ENCODE results near the gene STARD3. TPM values are rescaled to one million over a fixed set of nuclear protein-coding genes. Genes with fewer than 3 reads are reported as not detected.

Gene STARD3
- total and polyA plus RNA-seq, 2 of the 13 experiments (the other 11 are each of a cell fraction or from before 2014, with no cell fraction given) = 34.6 to 100 TPM

DNA sequence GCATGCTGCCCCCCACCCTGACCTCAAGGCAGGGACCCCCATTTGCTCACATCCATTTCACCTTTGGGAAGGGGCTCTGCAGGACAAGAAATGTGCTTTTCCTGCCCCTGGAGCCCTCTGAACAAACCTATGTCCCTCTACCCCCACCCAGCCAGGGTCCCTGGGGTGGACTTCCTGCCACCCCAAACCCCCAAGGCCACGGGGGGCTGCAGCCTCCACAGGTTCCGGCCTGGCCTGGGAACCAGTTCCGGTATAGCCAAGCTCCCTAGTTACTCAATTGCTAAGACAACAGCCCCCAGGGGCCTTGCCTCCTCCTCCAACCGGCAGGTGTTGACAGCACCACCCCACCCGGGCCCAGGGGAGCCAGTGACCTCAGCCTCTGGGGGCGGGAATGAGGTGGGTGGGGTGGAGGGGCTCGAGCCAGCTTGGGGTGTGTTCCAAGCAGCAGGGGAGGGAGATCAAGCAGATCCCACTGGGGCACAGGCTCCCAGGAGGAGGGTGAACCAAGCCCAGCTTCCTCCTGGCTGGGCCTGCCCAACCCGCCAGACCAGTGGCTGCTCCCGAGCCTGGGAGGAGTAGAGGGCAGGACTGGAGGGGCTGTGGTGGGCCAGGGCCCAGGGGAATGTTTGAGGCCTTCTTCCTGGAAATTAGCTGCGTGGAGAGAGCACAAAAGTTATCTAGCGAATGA, 37.9 kb downstream of the STARD3 start (continued):
- TF ChIP-seq, protein P1, sequence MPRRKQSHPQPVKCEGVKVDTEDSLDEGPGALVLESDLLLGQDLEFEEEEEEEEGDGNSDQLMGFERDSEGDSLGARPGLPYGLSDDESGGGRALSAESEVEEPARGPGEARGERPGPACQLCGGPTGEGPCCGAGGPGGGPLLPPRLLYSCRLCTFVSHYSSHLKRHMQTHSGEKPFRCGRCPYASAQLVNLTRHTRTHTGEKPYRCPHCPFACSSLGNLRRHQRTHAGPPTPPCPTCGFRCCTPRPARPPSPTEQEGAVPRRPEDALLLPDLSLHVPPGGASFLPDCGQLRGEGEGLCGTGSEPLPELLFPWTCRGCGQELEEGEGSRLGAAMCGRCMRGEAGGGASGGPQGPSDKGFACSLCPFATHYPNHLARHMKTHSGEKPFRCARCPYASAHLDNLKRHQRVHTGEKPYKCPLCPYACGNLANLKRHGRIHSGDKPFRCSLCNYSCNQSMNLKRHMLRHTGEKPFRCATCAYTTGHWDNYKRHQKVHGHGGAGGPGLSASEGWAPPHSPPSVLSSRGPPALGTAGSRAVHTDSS (CRISPR knock-in tag; conservative IDR thresholded peaks at IDR 0.05) = no peak
- TF ChIP-seq ZNF562 (CRISPR knock-in tag; IDR thresholded peaks at IDR 0.05; ENCODE audit: borderline replicate concordance) (no peak), ISL2 (CRISPR knock-in tag; IDR thresholded peaks at IDR 0.05) (no peak; the same call in 1 of the 2 replicates), ARNT2 (CRISPR knock-in tag; IDR thresholded peaks at IDR 0.05; ENCODE audit: low read depth) (peak; percentile 55), ZNF3 (CRISPR knock-in tag; IDR thresholded peaks at IDR 0.05) (no peak), ZNF383 (CRISPR knock-in tag; IDR thresholded peaks at IDR 0.05; ENCODE audit: borderline replicate concordance) (no peak), CBX5 (CRISPR knock-in tag; IDR thresholded peaks at IDR 0.05; ENCODE audit: borderline replicate concordance) (no peak), ZNF441 (CRISPR knock-in tag; IDR thresholded peaks at IDR 0.05; ENCODE audit: borderline replicate concordance) (no peak), SMYD3 (CRISPR knock-in tag; IDR thresholded peaks at IDR 0.05) (no peak), PHF8 (CRISPR knock-in tag; IDR thresholded peaks at IDR 0.05) (peak; percentile 52; the same call in 1 of the 2 replicates), PHF20 (CRISPR knock-in tag; IDR thresholded peaks at IDR 0.05) (peak; percentile 53), RXRA (CRISPR knock-in tag; IDR thresholded peaks at IDR 0.05) (peak; percentile 64), NR3C1 (CRISPR knock-in tag; IDR thresholded peaks at IDR 0.05) (no peak), POLR2AphosphoS2 (IDR thresholded peaks at IDR 0.05; ENCODE audit: low read depth, low read length) (no peak), SRSF1 (optimal IDR thresholded peaks at IDR 0.05; ENCODE audit: low read depth, low read length) (peak; percentile 77), ZMAT3 (CRISPR knock-in tag; conservative IDR thresholded peaks at IDR 0.05) (0 out of 2 replicates have a peak, but pooled peaks have one; percentile 62), SSRP1 (CRISPR knock-in tag; IDR thresholded peaks at IDR 0.05) (no peak), ZFYVE20 (CRISPR knock-in tag; IDR thresholded peaks at IDR 0.05; ENCODE audit: borderline replicate concordance, low read depth) (no peak), ZNF143 (CRISPR knock-in tag; IDR thresholded peaks at IDR 0.05) (no peak), CREB1 (IDR thresholded peaks at IDR 0.05) (no peak), CREB1 (CRISPR knock-in tag; IDR thresholded peaks at IDR 0.05) (no peak)
- TF ChIP-seq, protein P2, sequence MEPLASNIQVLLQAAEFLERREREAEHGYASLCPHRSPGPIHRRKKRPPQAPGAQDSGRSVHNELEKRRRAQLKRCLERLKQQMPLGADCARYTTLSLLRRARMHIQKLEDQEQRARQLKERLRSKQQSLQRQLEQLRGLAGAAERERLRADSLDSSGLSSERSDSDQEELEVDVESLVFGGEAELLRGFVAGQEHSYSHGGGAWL (CRISPR knock-in tag; IDR thresholded peaks at IDR 0.05) = no peak
- TF ChIP-seq, protein P3, sequence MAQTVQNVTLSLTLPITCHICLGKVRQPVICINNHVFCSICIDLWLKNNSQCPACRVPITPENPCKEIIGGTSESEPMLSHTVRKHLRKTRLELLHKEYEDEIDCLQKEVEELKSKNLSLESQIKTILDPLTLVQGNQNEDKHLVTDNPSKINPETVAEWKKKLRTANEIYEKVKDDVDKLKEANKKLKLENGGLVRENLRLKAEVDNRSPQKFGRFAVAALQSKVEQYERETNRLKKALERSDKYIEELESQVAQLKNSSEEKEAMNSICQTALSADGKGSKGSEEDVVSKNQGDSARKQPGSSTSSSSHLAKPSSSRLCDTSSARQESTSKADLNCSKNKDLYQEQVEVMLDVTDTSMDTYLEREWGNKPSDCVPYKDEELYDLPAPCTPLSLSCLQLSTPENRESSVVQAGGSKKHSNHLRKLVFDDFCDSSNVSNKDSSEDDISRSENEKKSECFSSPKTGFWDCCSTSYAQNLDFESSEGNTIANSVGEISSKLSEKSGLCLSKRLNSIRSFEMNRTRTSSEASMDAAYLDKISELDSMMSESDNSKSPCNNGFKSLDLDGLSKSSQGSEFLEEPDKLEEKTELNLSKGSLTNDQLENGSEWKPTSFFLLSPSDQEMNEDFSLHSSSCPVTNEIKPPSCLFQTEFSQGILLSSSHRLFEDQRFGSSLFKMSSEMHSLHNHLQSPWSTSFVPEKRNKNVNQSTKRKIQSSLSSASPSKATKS (CRISPR knock-in tag; IDR thresholded peaks at IDR 0.05) = no peak
- TF ChIP-seq, protein P4, sequence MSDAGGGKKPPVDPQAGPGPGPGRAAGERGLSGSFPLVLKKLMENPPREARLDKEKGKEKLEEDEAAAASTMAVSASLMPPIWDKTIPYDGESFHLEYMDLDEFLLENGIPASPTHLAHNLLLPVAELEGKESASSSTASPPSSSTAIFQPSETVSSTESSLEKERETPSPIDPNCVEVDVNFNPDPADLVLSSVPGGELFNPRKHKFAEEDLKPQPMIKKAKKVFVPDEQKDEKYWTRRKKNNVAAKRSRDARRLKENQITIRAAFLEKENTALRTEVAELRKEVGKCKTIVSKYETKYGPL (CRISPR knock-in tag; IDR thresholded peaks at IDR 0.05) = no peak
- TF ChIP-seq, protein P5, sequence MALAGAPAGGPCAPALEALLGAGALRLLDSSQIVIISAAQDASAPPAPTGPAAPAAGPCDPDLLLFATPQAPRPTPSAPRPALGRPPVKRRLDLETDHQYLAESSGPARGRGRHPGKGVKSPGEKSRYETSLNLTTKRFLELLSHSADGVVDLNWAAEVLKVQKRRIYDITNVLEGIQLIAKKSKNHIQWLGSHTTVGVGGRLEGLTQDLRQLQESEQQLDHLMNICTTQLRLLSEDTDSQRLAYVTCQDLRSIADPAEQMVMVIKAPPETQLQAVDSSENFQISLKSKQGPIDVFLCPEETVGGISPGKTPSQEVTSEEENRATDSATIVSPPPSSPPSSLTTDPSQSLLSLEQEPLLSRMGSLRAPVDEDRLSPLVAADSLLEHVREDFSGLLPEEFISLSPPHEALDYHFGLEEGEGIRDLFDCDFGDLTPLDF (CRISPR knock-in tag; IDR thresholded peaks at IDR 0.05) = no peak

All from HepG2 (cell line).